Thoracic aorta (tissue), 2 donors: ENCODE data around the gene PIK3IP1. TPM values are rescaled to one million over a fixed set of nuclear protein-coding genes. Genes with fewer than 3 reads are reported as not detected.

ENCODE experiments used
- ATAC-seq: fragments of 150-250 bp; one replicate; pipeline ENCODE4 v1.8.0; 2017; ENCODE audit warnings: low read depth; ENCODE audit not compliant: insufficient number of reproducible peaks, low FRiP score
- DNase-seq: peaks from one replicate; pipeline ENCODE4 v3.0.0-alpha.2; 2020; ENCODE audit warnings: low spot score
- H3K27ac ChIP-seq, 2 donors: fragments of 200-600 bp; sonication (generic); 1 replicate in 1 of 2; 2 replicates in 1 of 2; pipeline ENCODE4 v1.5.1; 2016; ENCODE audit warnings: mild to moderate bottlenecking in 2 of 2, moderate library complexity in 2 of 2
- H3K27me3 ChIP-seq: fragments of 200-600 bp; sonication (generic); replicated peaks from 2 replicates; pipeline ENCODE4 v1.6.0; 2016; ENCODE audit warnings: mild to moderate bottlenecking; ENCODE audit not compliant: insufficient read depth
- H3K36me3 ChIP-seq: fragments of 200-600 bp; sonication (generic); one replicate; pipeline ENCODE4 v1.5.1; 2016
- H3K4me1 ChIP-seq, 2 donors: fragments of 200-600 bp; sonication (generic); 1 replicate in 1 of 2; 2 replicates in 1 of 2; pipeline versions ENCODE4 v1.5.1 to v1.6.0; 2016; ENCODE audit warnings: low read depth in 2 of 2, mild to moderate bottlenecking in 1 of 2; ENCODE audit not compliant: control insufficient read depth in 1 of 2
- H3K4me3 ChIP-seq: fragments of 200-600 bp; sonication (generic); 2 replicates; pipeline ENCODE4 v1.5.1; 2016; ENCODE audit warnings: mild to moderate bottlenecking
- H3K9me3 ChIP-seq: fragments of 200-600 bp; sonication (generic); 2 replicates; pipeline ENCODE4 v1.5.1; 2016
- total RNA-seq, 2 donors: library from RNA; depleted of rRNA; stranded (reverse); fragments of >200 nt; gene quantifications; one replicate each; pipeline versions ENCODE4 v1.1.0 to v1.2.3, GENCODE V29; 2016
- TF ChIP-seq, protein P1 (sequence below): fragments of 200-600 bp; sonication (generic); IDR thresholded peaks from one replicate; pipeline ENCODE4 v1.5.1; 2019; ENCODE audit warnings: antibody characterized with exemption

Gene PIK3IP1
- total RNA-seq, 2 donors from 2014 or later = 56.3 to 57.9 TPM

DNA sequence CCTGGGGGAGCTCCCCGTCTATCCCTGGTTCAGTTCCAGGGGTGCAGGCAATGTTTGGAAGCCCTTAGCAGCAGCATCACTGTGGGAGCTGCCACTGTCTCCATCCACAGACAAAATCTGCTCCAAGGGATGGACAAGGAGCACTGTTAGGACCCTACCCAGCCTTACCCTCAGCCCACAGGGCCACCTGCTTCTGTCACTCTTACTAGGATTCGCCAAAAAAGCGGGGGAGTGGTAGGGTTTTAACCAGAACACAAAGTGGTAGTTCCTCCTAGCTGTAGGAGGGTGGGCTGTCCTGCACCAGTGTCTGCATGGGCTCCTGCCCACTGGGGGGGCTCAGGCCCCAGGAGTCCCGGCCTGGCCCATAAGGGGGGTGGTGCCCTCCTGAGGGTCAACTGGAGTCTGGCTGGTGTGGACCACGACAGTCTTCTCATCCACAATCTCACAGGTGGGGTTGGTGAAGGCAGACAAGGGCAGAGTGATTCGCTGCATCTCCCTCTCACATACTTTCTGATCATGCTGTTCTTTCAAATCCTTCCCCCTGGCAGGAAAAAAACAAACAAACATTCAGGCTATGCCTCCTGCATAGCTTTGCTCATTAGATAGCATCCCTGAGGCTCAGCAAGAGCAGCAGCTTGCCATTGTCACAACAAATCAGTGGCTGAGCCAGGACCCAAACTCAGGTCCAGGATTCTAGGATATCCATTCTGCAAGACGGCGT lies 9.4 kb downstream of the PIK3IP1 start:
- no peak for ATAC-seq
- peaks cover 68% of the 10 kb centered on the region for H3K36me3 ChIP-seq
- no peaks in the 10 kb centered on the region for H3K9me3 ChIP-seq
- TF ChIP-seq, protein P1, sequence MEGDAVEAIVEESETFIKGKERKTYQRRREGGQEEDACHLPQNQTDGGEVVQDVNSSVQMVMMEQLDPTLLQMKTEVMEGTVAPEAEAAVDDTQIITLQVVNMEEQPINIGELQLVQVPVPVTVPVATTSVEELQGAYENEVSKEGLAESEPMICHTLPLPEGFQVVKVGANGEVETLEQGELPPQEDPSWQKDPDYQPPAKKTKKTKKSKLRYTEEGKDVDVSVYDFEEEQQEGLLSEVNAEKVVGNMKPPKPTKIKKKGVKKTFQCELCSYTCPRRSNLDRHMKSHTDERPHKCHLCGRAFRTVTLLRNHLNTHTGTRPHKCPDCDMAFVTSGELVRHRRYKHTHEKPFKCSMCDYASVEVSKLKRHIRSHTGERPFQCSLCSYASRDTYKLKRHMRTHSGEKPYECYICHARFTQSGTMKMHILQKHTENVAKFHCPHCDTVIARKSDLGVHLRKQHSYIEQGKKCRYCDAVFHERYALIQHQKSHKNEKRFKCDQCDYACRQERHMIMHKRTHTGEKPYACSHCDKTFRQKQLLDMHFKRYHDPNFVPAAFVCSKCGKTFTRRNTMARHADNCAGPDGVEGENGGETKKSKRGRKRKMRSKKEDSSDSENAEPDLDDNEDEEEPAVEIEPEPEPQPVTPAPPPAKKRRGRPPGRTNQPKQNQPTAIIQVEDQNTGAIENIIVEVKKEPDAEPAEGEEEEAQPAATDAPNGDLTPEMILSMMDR = no peak
- H3K4me1 ChIP-seq = peaks cover 0 to 3% of the 10 kb centered on the region in 2 donors
- H3K27ac ChIP-seq = no peak overlapping the region
- no peak for DNase-seq
- no peaks in the 10 kb centered on the region for H3K27me3 ChIP-seq
- no peak overlapping the region for H3K4me3 ChIP-seq

DNA sequence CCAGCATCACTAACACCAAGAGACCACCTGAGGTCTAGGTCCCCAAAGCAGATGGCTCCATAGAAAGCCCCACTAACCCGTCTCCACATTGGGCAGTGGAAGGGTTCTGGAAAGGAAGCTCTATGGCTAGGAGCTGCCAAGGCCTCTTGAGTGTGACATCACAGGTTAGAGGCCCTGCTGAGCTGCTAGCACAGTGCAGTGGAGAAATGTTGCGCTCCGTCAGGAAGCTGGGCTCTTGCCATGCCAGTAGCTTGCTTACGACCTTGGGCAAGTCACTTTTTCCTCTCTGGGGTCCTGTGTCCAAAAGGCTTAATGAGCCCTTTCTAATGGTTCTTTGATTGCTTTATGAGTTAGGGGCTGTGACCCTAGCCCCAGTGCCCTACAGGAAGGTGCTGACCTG lies 10.6 kb downstream of the PIK3IP1 start:
- TF ChIP-seq, protein P1 = no peak
- no peaks in the 10 kb centered on the region for H3K27me3 ChIP-seq
- H3K4me3 ChIP-seq = no peak overlapping the region
- H3K27ac ChIP-seq = no peak overlapping the region
- no peaks in the 10 kb centered on the region for H3K4me1 ChIP-seq
- ATAC-seq (no peak), DNase-seq (no peak)
- H3K36me3 ChIP-seq = peaks cover 67% of the 10 kb centered on the region
- H3K9me3 ChIP-seq = no peaks in the 10 kb centered on the region

DNA sequence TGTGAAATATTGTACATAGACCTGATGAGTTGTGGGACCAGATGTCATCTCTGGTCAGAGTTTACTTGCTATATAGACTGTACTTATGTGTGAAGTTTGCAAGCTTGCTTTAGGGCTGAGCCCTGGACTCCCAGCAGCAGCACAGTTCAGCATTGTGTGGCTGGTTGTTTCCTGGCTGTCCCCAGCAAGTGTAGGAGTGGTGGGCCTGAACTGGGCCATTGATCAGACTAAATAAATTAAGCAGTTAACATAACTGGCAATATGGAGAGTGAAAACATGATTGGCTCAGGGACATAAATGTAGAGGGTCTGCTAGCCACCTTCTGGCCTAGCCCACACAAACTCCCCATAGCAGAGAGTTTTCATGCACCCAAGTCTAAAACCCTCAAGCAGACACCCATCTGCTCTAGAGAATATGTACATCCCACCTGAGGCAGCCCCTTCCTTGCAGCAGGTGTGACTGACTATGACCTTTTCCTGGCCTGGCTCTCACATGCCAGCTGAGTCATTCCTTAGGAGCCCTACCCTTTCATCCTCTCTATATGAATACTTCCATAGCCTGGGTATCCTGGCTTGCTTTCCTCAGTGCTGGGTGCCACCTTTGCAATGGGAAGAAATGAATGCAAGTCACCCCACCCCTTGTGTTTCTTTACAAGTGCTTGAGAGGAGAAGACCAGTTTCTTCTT lies 12.3 kb downstream of the PIK3IP1 start:
- TF ChIP-seq, protein P1 = no peak
- Histone ChIP-seq H3K4me1 (no peaks in the 10 kb centered on the region), H3K9me3 (no peaks in the 10 kb centered on the region), H3K27ac (no peak overlapping the region), H3K4me3 (no peak overlapping the region), H3K27me3 (no peaks in the 10 kb centered on the region), H3K36me3 (peaks cover 68% of the 10 kb centered on the region)
- ATAC-seq (no peak), DNase-seq (no peak)

DNA sequence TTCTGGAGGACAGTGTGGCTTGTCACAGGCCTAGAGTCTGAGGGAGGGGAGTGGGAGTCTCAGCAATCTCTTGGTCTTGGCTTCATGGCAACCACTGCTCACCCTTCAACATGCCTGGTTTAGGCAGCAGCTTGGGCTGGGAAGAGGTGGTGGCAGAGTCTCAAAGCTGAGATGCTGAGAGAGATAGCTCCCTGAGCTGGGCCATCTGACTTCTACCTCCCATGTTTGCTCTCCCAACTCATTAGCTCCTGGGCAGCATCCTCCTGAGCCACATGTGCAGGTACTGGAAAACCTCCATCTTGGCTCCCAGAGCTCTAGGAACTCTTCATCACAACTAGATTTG lies 13.0 kb downstream of the PIK3IP1 start:
- Histone ChIP-seq H3K27ac (no peak overlapping the region), H3K36me3 (peaks cover 69% of the 10 kb centered on the region)
- ATAC-seq = no peak

More for the DNA sequence above, 13.0 kb downstream of the PIK3IP1 start:
- no peaks in the 10 kb centered on the region for H3K4me1 ChIP-seq
- H3K9me3 ChIP-seq = no peaks in the 10 kb centered on the region
- TF ChIP-seq, protein P1 = no peak
- no peaks in the 10 kb centered on the region for H3K27me3 ChIP-seq
- no peak overlapping the region for H3K4me3 ChIP-seq
- no peak for DNase-seq
